ENCODE measurements around the gene RAD51B.
A peak's percentile ranks its signal among the peaks of the same experiment; 100 is the strongest.

RAD51B gene

GRCh38 chr14:68458840-68459469, 639.4 kb downstream of the RAD51B start:
- no peak for DNase-seq

GRCh38 chr14:68459480-68460136, 640.0 kb downstream of the RAD51B start:
- no peak for DNase-seq

- DNase-seq = no peak
These were observed 641.0 kb downstream of the RAD51B start for GRCh38 chr14:68460541-68460940.

- DNase-seq = no peak
These were observed 641.5 kb downstream of the RAD51B start for GRCh38 chr14:68461086-68461485.

- DNase-seq = no peak
These were observed 643.1 kb downstream of the RAD51B start for GRCh38 chr14:68462683-68463082.

GRCh38 chr14:68463299-68463698, 643.7 kb downstream of the RAD51B start:
- DNase-seq = no peak

GRCh38 chr14:68463705-68464374, 644.3 kb downstream of the RAD51B start:
- no peak for DNase-seq

GRCh38 chr14:68464711-68465110, 645.1 kb downstream of the RAD51B start:
- DNase-seq = no peak

GRCh38 chr14:68466491-68466977, 647.0 kb downstream of the RAD51B start:
- DNase-seq = no peak

- DNase-seq = no peak
These were observed 647.8 kb downstream of the RAD51B start for GRCh38 chr14:68467425-68467824.

GRCh38 chr14:68468437-68469207, 649.0 kb downstream of the RAD51B start:
- DNase-seq = peak; percentile 39

GRCh38 chr14:68469208-68469713, 649.7 kb downstream of the RAD51B start:
- DNase-seq = no peak

GRCh38 chr14:68470361-68470760, 650.8 kb downstream of the RAD51B start:
- DNase-seq = no peak

- DNase-seq = no peak
These were observed 651.7 kb downstream of the RAD51B start for GRCh38 chr14:68471029-68471963.

GRCh38 chr14:68471964-68472508, 652.5 kb downstream of the RAD51B start:
- no peak for DNase-seq

GRCh38 chr14:68473069-68473468, 653.5 kb downstream of the RAD51B start:
- DNase-seq = no peak

GRCh38 chr14:68473794-68474193, 654.2 kb downstream of the RAD51B start:
- DNase-seq = no peak

GRCh38 chr14:68474741-68475140, 655.2 kb downstream of the RAD51B start:
- no peak for DNase-seq

GRCh38 chr14:68475802-68476201, 656.2 kb downstream of the RAD51B start:
- DNase-seq = no peak

- DNase-seq = peak; percentile 29
These were observed 656.9 kb downstream of the RAD51B start for GRCh38 chr14:68476212-68477109.

GRCh38 chr14:68477110-68477455, 657.5 kb downstream of the RAD51B start:
- no peak for DNase-seq

Data from stimulated activated CD4-positive, alpha-beta T cell treated with anti-CD3 and anti-CD28 coated beads, Interleukin-1b, Interleukin-23, amount 100 ng/mL, for 48 hours (primary cell).